Heart left ventricle (tissue), 16 donors: ENCODE data around the gene ATXN7. TPM values are rescaled to one million over a fixed set of nuclear protein-coding genes. Genes with fewer than 3 reads are reported as not detected.

ENCODE experiments used
- ATAC-seq, 4 donors: fragments of 200-7000 bp; cut with Tn5 transposase; one replicate each; pipeline ENCODE4 v1.9.1; 2020 to 2022; ENCODE audit warnings: moderate library complexity in 4 of 4, mild to moderate bottlenecking in 3 of 4, moderate number of reproducible peaks in 1 of 4
- DNase-seq, 5 donors: peaks; one replicate each; pipeline ENCODE4 v3.0.0-alpha.2; 2020
- H3K27ac ChIP-seq, 12 donors: fragments of 200-600 bp; sonication (generic) in 4 of 12; one replicate each; pipeline versions ENCODE4 v1.5.0 to v1.8.0; 2016 to 2022; ENCODE audit warnings: mild to moderate bottlenecking in 2 of 12
- H3K27me3 ChIP-seq, 9 donors: fragments of 200-600 bp; sonication (generic) in 2 of 9; one replicate each; pipeline versions ENCODE4 v1.5.1 to v1.8.0; 2016 to 2022; ENCODE audit warnings: mild to moderate bottlenecking in 3 of 9
- H3K36me3 ChIP-seq, 9 donors: fragments of 200-600 bp; sonication (generic) in 2 of 9; one replicate each; pipeline versions ENCODE4 v1.5.0 to v1.8.0; 2018 to 2022; ENCODE audit warnings: mild to moderate bottlenecking in 2 of 9
- H3K4me1 ChIP-seq, 12 donors: fragments of 200-600 bp; sonication (generic) in 4 of 12; one replicate each; pipeline versions ENCODE4 v1.5.0 to v1.8.0; 2016 to 2022; ENCODE audit warnings: mild to moderate bottlenecking in 3 of 12
- H3K4me3 ChIP-seq, 12 donors: fragments of 200-600 bp; sonication (generic) in 4 of 12; one replicate each; pipeline versions ENCODE4 v1.5.0 to v1.8.0; 2017 to 2022; ENCODE audit warnings: mild to moderate bottlenecking in 9 of 12, moderate library complexity in 4 of 12
- H3K9me3 ChIP-seq, 12 donors: fragments of 200-600 bp; sonication (generic) in 4 of 12; one replicate each; pipeline versions ENCODE4 v1.5.0 to v1.8.0; 2016 to 2022; ENCODE audit warnings: mild to moderate bottlenecking in 1 of 12
- POLR2A ChIP-seq, 2 donors: fragments of 450-650 bp; IDR thresholded peaks; one replicate each; pipeline ENCODE4 v1.6.1; 2017; ENCODE audit warnings: antibody characterized with exemption in 2 of 2, mild to moderate bottlenecking in 2 of 2, moderate library complexity in 2 of 2
- WGBS, 4 donors: extraction: QIAGEN DNeasy Blood & Tissue Kit in 2 of 4; methylation state at CpG; one replicate each; pipeline versions ENCODE4 v1.1.5 to v1.1.7; 2013 to 2018; 5-methylcytosine and 5-hydroxymethylcytosine counted together
- intact Hi-C, 10 donors: fragments of 100-400 bp; cut with DNase I; formaldehyde crosslinking; loops; one replicate each; pipeline versions ENCODE4 v1.11.1 to v1.14.2; 2022
- polyA plus RNA-seq, 2 donors: library from polyadenylated mRNA; stranded (reverse); fragments of 200-250 nt; gene quantifications; one replicate each; pipeline ENCODE4 v1.2.3, GENCODE V29; 2013
- total RNA-seq, 9 donors: library from RNA; depleted of rRNA in 2 of 9; stranded (reverse); fragments of >200 nt in 2 of 9; fragmentation: NEBNext Ultra II Directional in 3 of 9; extraction: Animal tissue kit (Norgen Biotek cat#: 25700) in 3 of 9; gene quantifications; one replicate each; pipeline versions ENCODE4 v1.1.0 to v1.2.4, GENCODE V29; 2016 to 2023
- TF ChIP-seq, protein P1 (sequence below), 12 donors: fragments of 200-600 bp; sonication (generic) in 4 of 12; IDR thresholded peaks; one replicate each; pipeline versions ENCODE4 v1.5.0 to v1.8.0; 2018 to 2022; ENCODE audit warnings: antibody characterized with exemption in 12 of 12, mild to moderate bottlenecking in 5 of 12
- donor health status: ischemic (EF 13 %, LVEDD 7.1; RV severe dilation, severe dysfunction).
- donor health status: healthy with polysubstance abuse.
- donor health status: DM: no; HTN: yes; CAD: no.
- donor health status: DM: no; HTN: no; CAD: no.
- donor health status: ischemic (EF 25% LVEDD 6.9; RV normal size, moderate dysfunction).
- donor health status: ischemic (EF 25% LVEDD 5.7; RV mildly dilated, moderate dysfunction).
- donor health status: healthy.
- donor health status: DM: yes; HTN: yes; CAD: no.
- donor health status: ischemic (EF 35%, LVEDD 5.7; RV mildly dilated, moderate dysfunction).
- donor health status: nonischemic (EF 11% LVEDD 7.7; RV severe dilation, severe dysfunction).
- donor health status: DM: yes; HTN: yes; CAD: no.
- donor health status: PGD.
- donor health status: ischemic (EF 29% LVEDD 5.4; RV normal size, mild dysfunction).
- donor health status: nonischemic (EF 23%, LVEDD 6.1; RV moderate dilation, normal function).

ATXN7 gene
- total and polyA plus RNA-seq, 11 donors: 4.5 to 31.4 (median 16.7) TPM

DNA sequence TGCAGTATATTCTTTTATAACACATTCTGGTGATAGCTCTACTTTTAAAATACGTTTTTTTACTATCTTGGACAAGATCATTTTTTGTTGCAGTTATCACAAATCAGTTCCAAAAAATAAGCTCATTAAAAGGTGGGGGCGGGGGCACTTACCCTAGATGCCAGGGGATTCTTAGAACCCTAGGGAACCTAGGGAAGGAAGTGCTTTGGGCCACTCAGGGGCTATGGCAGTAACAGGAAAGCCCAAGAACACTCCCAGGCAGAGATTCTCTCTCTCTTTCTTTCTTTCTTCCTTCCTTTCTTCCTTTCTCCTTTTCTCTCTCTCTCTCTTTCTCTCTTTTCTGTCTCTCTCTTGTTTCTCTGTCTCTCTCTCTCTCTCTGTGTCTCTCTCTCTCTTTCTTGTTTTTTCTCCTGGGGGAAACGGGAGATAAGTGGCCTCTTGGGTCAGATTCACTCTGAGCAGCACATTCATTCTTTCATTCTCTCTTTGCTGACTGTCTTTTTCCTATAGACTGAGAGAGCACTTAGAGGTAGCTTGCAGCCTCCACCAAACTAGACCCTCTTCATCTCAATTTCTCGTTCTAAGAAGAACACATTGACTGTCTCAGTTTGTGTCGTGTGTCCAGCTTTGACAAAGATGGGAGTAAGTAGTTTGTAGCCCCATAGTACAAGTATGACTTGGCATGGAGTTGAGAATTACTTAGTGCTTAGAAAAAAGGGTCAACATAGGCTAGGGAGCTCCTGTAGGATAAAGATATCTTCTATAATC lies 31.9 kb downstream of the ATXN7 start:
- Histone ChIP-seq H3K36me3 (peaks cover 0 to 33% (median 21%) of the 10 kb centered on the region in 9 donors), H3K4me3 (no peak overlapping the region), H3K27me3 (no peaks in the 10 kb centered on the region), H3K9me3 (no peaks in the 10 kb centered on the region), H3K27ac (no peak overlapping the region), H3K4me1 (peaks cover 0 to 35% (median 20%) of the 10 kb centered on the region in 12 donors)
- ATAC-seq (peak in 1 of 4 donors; percentile 18), DNase-seq (no peak)
- intact Hi-C loops: no loop called here
- no peak for TF ChIP-seq POLR2A (IDR thresholded peaks at IDR 0.05)
- TF ChIP-seq, protein P1, sequence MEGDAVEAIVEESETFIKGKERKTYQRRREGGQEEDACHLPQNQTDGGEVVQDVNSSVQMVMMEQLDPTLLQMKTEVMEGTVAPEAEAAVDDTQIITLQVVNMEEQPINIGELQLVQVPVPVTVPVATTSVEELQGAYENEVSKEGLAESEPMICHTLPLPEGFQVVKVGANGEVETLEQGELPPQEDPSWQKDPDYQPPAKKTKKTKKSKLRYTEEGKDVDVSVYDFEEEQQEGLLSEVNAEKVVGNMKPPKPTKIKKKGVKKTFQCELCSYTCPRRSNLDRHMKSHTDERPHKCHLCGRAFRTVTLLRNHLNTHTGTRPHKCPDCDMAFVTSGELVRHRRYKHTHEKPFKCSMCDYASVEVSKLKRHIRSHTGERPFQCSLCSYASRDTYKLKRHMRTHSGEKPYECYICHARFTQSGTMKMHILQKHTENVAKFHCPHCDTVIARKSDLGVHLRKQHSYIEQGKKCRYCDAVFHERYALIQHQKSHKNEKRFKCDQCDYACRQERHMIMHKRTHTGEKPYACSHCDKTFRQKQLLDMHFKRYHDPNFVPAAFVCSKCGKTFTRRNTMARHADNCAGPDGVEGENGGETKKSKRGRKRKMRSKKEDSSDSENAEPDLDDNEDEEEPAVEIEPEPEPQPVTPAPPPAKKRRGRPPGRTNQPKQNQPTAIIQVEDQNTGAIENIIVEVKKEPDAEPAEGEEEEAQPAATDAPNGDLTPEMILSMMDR (IDR thresholded peaks at IDR 0.05): no peak
- 60 to 72% (median 63%) methylated on average over 5 of the region's 5 CpGs for WGBS, 4 donors

GRCh38 chr3:63896332-63897030 lies 32.8 kb downstream of the ATXN7 start:
- H3K27me3 ChIP-seq: no peaks in the 10 kb centered on the region
- peaks cover 0 to 30% (median 18%) of the 10 kb centered on the region in 9 donors for H3K36me3 ChIP-seq
- WGBS, 4 donors: 79 to 88% (median 80%) methylated on average over 1 of the region's 1 CpG

DNA sequence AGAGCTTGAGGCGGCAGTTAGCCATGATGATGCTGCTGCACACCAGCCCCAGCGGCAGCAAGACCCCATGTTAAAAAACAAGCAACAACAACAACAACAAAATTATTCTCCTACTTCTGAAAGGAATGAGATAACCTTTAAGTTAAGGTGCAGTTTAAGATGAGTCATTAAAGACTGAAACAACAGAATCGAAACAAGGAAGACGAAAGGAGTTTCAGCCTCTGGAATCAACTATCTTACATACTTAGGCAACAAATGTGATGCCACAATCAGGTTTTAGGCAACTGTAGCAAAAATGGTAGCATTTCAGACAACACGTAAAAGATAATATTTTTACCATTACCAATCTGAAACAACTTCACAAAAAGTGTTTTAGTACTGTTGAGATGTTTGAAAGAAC lies 36.3 kb downstream of the ATXN7 start:
- Histone ChIP-seq H3K4me3 (no peak overlapping the region), H3K27ac (no peak overlapping the region), H3K9me3 (no peaks in the 10 kb centered on the region), H3K4me1 (peaks cover 0 to 32% (median 19%) of the 10 kb centered on the region in 12 donors), H3K36me3 (peaks cover 0 to 45% (median 18%) of the 10 kb centered on the region in 9 donors), H3K27me3 (no peaks in the 10 kb centered on the region)
- ATAC-seq (no peak), DNase-seq (no peak)
- intact Hi-C loops: loop anchor here in 1 of 10 donors (5.0 kb wide), 1 partner anchor 33 kb away; no protein-coding TSS in a partner anchor
- 94 to 95% (median 95%) methylated on average over 5 of the region's 5 CpGs for WGBS, 4 donors
- no peak for TF ChIP-seq POLR2A (IDR thresholded peaks at IDR 0.05)
- TF ChIP-seq, protein P1 (IDR thresholded peaks at IDR 0.05): no peak

More at GRCh38 chr3:63896332-63897030, 32.8 kb downstream of the ATXN7 start:
- intact Hi-C loops: no loop called here
- ATAC-seq (no peak), DNase-seq (no peak)
- H3K4me3 ChIP-seq: no peak overlapping the region
- peak overlapping the region in 2 of 12 donors; percentile 5 to 15 for H3K27ac ChIP-seq
- TF ChIP-seq, protein P1 (IDR thresholded peaks at IDR 0.05): no peak
- TF ChIP-seq POLR2A (IDR thresholded peaks at IDR 0.05): no peak
- H3K9me3 ChIP-seq: no peaks in the 10 kb centered on the region
- peaks cover 0 to 38% (median 20%) of the 10 kb centered on the region in 12 donors for H3K4me1 ChIP-seq

DNA sequence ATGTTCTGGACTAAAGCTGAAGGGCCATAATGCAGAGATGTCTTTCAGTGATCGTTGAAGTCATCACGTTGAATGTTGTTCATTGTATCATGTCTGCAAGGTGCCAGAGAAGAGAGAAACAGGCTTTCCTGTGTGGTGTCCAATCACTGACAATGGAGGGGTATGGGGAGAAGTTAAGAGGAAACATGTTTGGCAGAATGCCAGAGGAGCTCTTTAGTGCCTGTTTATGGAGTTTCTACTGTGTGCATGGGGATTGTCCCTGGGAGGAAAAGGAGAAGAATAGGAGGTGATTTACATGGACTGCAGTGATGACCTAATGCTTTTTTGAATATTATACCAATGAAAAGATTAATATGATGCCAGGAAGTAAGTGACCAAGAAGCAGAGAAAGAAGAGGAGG lies 36.8 kb downstream of the ATXN7 start:
- Histone ChIP-seq H3K9me3 (no peaks in the 10 kb centered on the region), H3K27ac (no peak overlapping the region), H3K27me3 (no peaks in the 10 kb centered on the region), H3K4me1 (peaks cover 0 to 27% (median 16%) of the 10 kb centered on the region in 12 donors), H3K36me3 (peaks cover 0 to 49% (median 18%) of the 10 kb centered on the region in 9 donors), H3K4me3 (no peak overlapping the region)
- peak in 2 of 4 donors; percentile 29 to 79 for ATAC-seq
- intact Hi-C loops: loop anchor here in 1 of 10 donors (5.0 kb wide), 1 partner anchor 33 kb away; no protein-coding TSS in a partner anchor
- WGBS, 4 donors: 27 to 36% (median 30%) methylated on average over 2 of the region's 2 CpGs
- TF ChIP-seq, protein P1 (IDR thresholded peaks at IDR 0.05): no peak
- no peak for TF ChIP-seq POLR2A (IDR thresholded peaks at IDR 0.05)
- peak in 1 of 5 donors; percentile 18 for DNase-seq
